Epidermal melanocyte (primary cell): ENCODE results near the gene KHSRP.
A peak's percentile ranks its signal among the peaks of the same experiment; 100 is the strongest.
"Not testable (repeated sequence)": the region's sequence is repeated elsewhere in the genome, so short reads cannot be mapped to it uniquely, and the experiment has no call there.

Source experiments
- DNase-seq: peaks from one replicate; pipeline ENCODE4 v3.0.0; 2011; ENCODE audit warnings: low spot score; ENCODE audit not compliant: insufficient read length

The KHSRP gene

DNA sequence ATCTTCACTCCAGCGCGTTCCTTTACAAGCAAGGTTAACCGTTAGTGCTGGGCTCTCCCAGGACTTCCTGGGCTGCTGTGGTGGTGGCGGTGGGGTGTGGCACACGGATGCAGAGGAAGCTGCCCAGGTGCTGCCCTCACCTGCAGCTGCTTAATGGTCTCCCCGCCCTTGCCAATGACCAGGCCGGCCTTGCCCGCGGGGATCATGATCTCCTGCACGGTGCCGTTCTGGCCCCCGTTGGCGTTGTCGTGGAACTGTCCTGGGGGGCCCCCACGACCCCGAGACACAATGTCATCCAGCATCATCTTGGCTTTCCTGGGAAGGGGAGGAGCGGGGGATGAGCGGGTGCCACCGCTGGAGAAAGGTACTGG is 6.1 kb downstream of the KHSRP start:
- no peak for DNase-seq

DNA sequence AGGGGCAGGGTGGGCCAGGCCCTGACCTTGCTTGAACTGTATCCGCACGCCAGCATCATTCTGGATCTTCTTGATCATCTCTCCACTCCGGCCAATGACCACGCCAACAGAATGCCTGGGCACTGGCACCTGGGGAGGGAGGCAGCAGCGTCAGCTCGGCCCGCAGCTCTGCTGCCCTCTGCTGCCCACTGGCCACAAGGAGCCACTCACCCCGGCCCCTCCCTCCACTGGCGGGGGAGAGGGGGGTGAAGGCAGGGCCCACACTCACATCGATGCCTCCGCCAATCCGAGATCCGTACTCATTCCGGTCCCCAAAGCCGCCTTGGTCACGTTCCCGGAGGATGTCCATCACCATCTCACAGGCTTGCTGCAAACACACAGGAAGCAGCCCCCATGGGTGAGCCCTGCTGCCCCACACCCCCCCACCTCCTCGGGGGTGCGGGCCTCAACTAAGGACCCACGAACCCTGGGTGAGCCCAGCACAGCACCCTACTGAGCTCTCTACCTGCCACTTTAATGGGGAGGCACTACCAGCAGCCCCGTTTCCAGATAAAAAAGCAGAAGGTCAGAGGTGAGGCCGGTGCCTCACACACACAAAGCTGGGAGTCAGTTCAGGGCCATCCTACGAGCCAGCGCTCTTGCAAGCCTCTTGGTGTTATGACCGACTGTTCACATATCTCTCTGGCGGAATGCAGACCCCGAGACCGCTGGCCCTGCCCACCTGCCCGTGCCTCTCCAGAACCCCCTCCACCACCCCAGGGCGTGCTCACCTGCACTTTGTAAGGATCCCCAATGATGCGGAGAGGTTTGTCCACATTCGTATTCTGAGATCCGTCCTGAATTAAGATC is 6.7 kb downstream of the KHSRP start:
- DNase-seq = no peak

DNA sequence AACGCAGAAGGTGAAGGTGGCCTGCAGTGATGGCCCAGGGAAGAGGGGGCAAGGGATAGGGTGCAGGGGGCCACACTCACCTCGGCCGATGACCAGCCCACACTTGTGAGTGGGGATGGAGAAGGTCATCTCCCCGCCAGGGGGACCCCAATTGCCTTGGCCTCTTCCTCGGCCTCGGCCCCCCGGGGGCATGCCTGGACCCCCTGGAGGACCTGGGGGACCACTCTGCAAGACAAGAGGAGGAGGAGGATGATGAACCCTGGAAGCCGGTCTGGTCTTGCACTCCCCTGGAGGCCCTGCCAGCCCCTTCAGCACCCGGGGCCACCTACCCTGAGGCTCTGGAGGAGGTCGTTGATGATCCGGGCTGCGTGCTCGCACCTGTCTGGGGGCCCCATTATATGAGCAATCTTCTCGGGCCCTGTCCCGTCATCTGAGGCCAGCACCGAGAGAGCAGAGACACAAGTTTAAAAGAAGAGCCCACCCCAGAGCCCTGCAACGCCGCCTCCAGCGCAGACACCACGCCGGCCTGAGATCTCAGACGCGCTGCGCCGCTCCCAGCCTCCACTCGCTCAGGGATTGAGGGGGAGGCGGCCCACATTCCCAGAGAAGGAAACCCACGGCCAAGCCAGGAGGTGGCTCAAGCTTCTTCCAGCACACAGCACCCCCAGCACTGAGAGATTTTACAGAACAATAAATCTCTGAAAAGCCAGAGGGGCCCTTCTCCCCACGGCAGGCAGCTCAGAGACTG is 7.8 kb downstream of the KHSRP start:
- DNase-seq = no peak

DNA sequence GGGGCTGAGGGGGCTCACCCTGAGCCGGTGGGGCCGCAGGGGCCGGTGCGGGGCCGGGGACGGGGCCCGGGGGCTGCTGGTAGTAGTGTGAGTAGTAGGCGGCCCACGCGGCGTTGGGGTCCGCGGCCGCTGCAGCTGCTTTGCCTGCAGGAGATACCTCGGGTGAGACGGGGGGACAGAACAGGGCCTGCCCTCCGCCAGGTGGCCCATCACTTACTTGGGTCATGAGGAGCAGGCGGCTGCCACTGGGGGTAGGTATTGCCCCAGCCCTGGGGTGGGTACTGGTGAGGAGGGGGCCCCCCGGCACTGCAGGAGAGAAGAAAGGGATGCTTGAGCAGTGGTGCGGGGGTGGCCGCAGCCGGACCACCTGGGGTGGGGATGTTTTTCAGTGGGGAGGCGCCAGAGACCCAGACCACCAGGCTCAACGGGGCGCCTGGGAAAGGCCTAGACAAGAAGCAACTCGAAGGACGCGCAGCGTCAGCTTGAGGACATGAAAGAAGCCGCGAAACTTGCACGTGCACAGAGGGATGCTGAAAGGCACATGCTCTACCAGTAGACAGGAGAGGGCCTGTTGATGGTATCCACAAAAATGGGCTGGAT is 8.9 kb downstream of the KHSRP start:
- no peak for DNase-seq

DNA sequence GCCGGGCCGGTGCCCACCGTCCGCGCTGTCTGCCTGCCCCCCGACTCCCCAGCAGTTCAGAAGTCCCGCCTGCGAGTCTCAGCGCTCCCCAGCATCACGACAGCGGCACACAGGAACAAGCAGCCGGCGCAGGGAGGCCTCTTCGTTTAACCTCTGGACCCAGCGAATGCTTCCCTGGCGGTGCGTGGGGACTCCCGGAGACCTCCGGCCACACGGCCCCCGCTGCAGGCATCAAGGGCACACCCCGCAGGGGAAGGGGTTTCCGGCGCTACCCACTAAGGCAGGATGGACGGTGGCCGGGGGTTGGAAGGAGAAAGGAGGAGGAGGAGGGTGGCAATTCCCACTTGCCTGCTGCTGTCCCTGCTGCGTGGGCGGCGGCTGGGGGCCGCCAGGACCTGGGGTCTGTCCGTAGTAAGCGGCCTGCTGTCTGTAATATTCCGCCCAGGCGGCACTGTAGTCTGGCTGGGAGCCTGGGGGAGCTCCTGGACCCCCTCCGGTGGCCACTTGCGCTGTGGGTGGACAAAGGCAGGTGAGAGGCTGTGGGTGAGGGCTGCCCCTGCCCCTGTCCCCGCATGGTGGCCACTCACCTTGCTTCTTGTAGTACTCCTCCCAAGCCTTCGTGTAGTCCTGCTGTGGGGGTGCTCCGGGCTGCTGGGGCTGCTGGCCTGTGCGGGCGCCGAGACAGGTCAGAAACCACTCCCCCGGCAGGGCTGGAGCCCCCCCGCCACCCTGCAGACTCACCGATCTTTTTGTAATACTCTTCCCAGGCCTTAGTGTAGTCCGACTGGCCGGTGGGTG is 9.6 kb downstream of the KHSRP start:
- DNase-seq = no peak

DNA sequence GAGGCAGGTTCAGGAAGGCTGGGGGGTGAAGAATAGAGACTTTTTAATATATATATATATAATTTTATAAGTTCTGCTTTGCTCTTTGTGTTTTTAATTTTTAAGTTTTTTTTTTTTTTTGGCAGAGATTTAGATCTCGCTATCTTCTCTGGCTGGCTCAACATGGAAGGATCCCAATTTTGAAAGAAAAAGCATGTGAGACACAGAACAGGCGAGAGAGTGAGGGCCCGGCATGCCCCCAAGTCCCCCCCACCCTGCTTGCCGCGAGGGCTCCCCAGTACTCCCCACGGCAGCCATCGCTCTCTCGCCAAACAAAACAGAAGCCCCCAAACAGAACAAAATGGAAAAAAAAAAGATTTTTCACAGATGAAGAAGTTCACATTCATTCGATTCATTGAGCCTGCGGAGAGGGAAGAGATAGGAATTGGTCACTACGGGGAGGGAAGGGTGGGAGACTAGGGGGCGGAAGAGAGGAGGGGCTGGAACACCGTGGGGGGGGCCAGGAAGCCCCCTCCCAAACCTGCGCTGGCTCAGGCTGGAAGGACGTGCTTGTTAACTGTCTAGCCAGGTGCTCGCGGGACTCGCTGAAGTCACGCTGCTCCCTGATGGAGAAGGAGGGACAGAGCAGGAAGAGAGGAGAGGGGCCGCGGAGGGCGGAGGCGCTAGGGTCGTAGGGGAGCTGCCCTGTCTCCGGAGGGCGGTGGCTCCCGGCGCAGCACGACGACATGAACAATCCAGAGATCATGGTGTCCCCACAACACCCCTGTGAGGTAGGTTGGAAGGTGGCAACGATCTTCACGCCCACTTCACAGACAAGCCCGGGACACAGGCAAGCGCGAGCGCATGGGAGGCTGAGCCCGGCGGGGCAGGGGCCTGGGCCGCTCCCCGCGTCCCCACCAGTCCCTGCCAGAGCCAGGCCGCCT is 10.6 kb downstream of the KHSRP start:
- DNase-seq = no peak

DNA sequence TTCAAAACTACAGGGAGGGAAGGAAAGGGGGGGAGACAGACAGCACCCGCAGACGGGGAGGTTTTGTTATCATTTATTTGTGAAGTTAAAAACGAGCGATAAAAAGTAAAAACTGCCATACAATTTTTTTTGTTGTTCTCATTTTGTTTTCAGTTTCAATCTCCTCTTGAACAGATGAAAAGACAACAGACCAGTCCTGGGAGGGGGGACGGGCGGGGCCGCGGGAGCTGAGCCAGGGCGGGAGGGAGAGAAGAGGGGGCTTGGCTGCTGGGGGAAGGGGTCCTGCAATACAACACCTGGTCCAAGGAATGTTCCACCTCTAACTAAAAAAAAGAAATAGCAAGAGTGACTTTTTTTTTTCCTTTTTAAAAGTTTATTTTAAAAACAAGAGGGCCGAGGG is 11.3 kb downstream of the KHSRP start:
- no peak for DNase-seq

DNA sequence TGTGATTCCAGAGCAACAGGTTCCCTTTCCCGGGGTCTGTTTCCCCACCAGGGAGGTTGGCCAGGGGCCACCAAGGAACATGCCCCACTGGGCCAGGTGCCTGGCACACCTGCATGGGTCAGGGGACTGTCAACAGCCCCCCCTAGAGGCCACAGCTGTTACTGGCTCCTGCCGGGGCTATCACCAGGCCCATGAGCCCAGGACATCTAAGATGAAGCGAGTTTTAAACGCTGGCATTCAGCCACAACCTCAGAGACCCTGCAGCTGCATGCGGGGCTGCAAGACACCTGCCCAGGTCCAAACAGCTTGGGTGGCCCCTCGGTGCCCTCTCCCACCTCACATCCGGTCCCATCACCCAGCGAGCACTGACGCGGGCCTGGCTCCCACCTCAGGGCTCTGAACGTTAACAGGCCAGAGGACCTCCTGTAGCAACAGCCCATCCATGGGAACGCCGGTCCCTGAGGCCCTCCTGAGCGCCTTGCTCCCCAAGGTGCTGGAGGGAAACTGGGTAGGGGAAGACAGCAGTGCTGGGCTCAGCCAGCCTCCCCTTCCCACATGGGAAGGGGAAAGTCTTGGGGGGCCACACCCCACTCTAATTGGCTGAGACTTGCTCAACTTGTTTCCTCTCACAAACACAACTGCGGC is 12.0 kb downstream of the KHSRP start:
- DNase-seq = peak; percentile 18

DNA sequence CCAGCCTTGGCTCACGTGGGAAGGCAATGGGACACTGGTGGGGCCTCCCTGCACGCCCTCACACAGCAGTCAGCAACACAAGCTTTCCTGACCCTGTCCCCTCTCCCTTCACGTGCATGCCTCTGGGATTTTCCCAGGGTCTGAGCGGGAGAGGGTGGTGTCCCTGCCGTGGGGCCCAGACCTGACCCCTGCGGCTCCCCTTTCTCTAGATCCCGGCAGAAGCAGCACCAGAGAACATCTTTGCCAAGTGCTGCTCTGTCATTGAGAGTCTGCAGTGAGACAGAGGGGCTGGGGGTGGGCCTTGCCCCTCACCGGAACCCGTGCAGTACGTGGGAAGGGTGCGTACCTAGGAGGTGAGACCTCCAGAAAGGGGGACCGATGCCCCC is 12.6 kb downstream of the KHSRP start:
- DNase-seq = peak; percentile 11

DNA sequence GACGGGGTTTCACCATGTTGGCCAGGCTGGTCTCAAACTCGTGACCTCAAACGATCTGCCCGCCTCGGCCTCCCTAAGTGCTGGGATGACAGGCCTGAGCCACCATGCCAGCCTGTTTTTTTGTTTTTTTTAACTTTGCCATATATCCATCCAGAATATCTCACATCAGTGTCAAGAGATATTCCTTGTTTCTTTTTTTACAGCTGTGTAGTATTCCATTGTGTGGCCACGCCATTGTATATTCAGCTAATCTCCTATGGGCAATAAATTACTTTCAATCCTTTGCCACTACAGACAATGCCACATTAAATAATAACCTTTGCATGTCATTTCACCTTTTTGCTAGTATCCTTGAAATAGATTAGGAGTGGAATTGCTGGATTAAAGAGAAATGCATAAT is 15.3 kb downstream of the KHSRP start:
- DNase-seq = no peak

DNA sequence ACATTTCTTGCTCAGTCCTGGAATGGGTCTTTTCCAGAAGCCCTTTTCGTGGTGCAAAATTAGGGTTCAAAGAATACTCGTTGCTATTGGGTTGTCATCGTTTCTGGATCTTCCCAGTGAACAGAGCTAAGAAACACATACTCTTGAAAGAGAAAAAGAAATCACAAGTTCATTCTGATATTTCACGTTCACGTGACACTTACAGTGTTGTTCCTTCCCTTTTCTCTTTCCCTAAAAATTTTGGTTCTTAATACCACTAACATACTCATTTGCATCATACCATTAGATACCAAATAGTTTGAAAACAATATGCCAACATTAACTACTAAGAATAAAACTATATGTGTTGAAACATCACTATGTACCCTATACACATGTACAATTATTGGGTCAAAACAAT is 18.2 kb downstream of the KHSRP start:
- DNase-seq = no peak

DNA sequence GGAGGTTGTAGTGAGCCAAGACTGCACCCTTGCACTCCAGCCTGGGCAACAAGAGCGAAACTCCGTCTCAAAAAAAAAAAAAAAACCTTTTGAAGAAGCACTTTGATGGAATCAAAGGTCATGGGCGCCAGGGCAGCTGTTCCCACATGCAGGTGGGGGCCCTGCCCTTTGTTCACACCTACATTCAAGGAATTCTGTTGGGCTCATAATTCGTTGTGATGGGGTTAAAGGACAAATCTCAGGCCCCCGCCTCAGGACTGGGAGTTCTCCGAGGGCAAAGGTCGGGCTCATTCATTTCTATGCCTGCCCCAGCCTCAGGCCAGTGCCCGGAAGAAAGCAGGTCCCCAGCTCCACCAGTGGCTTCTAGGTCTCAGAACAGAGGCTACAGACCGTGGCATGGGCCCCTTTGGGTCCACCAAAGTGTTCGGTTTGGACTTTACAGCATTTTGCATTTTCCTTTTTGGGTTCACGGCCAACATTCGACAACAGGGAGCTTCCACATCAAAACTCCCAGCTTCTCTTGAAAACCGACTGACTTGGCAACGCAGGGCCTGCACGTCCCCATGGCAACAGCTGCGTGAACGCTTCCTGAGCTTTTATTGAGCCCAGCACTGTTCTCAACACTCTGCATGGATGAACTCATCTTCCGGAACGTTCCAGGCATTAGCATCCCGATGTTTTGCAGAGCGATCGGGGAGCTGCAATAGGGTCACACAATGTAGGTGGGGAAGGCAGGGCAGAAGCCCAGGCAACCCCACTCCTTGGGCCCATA is 21.6 kb downstream of the KHSRP start:
- no peak for DNase-seq

DNA sequence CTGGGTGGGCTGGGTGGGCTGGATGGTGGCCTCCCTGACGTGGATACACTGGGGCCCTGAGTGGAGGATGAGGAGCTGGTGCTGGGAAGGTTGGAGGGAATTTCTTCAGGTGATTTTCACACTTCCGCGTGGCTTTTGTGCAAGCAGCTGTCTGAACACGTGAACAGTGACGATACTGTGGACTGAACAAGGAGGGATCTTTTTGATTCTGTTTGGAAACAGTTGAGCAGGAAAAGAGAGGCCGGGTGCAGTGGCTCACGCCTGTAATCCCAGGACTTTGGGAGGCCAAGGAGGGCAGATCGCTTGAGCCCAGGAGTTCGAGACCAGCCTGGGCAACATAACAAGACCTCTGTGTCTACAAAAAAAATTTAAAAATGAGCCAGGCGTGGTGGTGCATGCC is 22.6 kb downstream of the KHSRP start:
- no peak for DNase-seq

DNA sequence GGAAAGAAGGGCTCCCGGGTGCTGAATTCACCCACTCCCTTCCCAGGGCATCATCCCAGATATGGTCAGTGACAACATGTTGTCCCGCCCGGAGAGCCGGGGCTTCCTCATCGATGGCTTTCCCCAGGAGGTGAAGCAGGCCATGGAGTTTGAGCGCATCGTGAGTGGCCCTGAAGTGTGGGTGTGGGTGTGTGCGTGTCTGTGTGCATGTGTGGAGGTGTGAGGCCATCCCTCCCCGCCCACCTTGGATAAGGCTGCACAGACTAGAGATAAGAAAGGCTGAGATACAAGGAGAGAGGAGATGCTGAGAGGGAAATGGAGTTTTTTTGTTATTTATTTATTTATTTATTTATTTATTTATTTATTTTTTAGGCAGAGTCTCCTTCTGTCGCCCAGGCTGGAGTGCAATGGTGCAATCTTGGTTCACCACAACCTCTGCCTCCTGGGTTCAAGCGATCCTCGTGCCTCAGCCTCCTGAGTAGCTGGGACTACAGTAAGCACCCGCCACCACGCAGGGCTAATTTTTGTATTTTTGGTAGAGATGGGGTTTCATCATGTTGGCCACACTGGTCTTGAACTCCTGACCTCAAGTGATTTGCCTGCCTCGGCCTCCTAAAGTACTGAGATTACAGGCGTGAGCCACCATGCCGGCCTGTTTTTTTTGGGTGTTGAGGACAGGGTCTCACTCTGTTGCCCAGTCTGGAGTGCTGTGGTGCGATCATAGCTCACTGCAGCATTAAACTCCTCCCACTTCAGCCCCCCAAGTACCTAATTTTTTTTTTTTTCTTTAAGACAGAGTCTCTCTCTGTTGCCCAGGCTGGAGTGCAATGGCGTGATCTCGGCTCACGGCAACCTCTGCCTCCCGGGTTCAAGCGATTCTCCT is 24.3 kb downstream of the KHSRP start:
- not testable (repeated sequence) for DNase-seq

DNA sequence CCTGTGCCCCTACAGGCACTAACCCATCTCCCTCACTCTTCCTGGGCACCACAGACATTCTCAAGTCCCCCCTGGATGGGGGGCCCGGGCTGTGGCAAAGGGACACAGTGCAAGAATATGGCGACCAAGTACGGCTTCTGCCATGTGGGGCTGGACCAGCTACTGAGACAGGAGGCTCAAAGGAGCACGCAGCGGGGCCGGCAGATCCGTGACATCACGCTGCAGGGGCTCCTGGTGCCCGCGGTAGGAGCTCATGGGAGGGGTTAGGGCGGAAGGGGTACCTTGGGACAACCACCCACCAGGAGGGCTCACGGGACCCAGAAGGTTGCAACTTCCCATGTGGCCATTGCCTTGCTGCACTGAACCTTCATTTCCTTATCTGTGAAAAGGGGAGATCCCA is 28.3 kb downstream of the KHSRP start:
- DNase-seq = no peak

DNA sequence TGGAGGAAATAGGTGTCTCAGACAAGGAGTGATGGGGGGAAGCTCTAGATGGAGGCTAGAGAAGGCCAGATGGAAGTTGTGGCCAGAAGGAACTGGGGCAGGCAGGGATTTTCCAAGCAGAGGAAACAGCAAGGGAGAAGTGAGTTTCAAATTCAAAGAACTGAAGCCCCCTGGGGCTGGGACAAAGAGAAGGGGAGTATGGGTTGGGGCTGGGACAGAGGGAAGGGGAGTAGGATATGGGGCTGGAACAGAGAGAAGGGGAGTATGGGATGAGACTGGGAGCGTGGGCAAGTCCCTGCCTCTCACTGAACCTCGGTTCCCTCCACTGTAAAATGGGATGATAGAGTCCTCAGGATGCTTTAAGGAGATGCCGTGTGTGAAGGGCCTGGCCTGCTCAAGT is 29.8 kb downstream of the KHSRP start:
- DNase-seq = no peak

DNA sequence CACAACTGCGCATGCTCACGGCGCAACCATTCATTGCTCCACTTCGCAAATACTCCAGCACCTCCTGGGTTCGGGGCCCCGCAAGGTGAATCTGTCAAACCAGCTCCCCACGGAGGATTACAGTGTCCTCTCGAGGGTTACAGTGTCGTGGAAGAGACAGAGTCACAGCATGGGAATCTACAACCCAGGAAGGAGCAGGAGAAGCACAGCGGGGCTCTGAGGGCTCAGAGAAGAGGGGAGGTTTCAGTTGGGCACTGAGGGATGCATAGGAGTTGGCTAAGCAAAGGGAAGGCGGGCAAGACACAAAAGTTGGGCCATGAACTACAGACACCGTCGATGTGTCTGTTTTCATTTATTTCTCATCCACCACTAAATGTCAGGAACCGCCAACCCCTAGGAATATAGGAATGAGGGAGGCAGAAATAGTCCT is 30.6 kb downstream of the KHSRP start:
- no peak for DNase-seq
